Left lobe of liver (tissue), 2 donors: ENCODE results near the gene PCDHB8. TPM values are rescaled to one million over a fixed set of nuclear protein-coding genes. Genes with fewer than 3 reads are reported as not detected.
A peak's percentile ranks its signal among the peaks of the same experiment; 100 is the strongest.
"Not testable (repeated sequence)": the region's sequence is repeated elsewhere in the genome, so short reads cannot be mapped to it uniquely, and the experiment has no call there.

Source experiments
- ATAC-seq: fragments of 200-7000 bp; cut with Tn5 transposase; one replicate; pipeline ENCODE4 v1.9.1; 2020; ENCODE audit warnings: mild to moderate bottlenecking, moderate library complexity
- DNase-seq: peaks from one replicate; pipeline ENCODE4 v3.0.0-alpha.2; 2020; ENCODE audit warnings: low spot score
- total RNA-seq: library from RNA; stranded (reverse); gene quantifications from one replicate; pipeline ENCODE4 v1.2.1, GENCODE V29; 2021
- donor health status: DM: no; HTN: no; CAD: no; lungs with moderate emphysema.
- donor health status: DM: no; HTN: yes; CAD: no.

PCDHB8 gene
- total RNA-seq = not detected

DNA sequence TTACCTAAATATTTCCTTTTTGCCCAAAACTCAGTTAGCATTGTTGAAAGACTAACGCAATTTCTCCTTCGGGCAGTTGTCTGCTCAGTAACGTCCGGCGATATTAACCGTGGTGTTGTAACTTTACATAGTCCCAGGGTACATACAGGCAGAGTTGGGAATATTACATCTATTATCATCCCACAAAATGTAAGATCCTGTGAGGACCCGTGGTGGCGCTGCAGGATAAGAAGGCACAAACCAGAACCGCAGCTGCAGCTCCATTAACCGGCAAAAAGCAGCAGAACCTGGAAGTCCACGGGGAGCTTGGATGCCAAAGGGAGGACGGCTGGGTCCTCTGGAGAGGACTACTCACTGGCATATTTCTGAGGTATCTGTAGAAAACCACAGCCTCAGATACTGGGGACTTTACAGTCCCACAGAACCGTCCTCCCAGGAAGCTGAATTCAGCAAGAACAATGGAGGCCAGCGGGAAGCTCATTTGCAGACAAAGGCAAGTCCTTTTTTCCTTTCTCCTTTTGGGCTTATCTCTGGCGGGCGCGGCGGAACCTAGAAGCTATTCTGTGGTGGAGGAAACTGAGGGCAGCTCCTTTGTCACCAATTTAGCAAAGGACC, at the start of gene PCDHB8:
Gene PCDHB8, plus strand, starts transcription at position 214 of the 615 bp plus-strand sequence. Its CDS starts 245 bp downstream, at position 459.
- ATAC-seq, DNase-seq: not testable (repeated sequence)

DNA sequence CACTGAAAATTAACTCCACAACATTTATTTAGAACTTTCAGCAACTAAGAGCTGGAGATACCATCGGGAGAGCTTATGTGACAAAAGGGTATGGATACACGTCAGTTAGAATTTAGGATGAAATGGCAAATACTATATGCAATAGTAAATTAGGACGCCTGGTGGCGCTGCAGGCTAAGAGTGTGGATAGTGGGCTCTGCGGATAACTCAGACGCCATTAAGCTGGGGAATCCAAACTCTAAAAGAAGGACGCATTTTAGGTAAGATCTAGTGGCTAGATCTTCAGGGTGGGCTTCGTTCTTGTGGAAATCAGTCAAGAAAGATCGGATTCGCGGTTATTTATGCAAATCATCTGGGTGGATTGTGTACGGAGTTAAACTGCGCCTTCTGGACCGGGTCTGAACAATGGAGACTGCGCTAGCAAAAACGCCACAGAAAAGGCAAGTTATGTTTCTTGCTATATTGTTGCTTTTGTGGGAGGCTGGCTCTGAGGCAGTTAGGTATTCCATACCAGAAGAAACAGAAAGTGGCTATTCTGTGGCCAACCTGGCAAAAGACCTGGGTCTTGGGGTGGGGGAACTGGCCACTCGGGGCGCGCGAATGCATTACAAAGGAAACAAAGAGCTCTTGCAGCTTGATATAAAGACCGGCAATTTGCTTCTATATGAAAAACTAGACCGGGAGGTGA, 42.4 kb upstream of the PCDHB8 start, which contains the start of gene PCDHB5:
Gene PCDHB5, plus strand, starts transcription at position 177 of the 688 bp plus-strand sequence. Its CDS starts 229 bp downstream, at position 406.
- peak; percentile 78 for ATAC-seq
- no peak for DNase-seq

DNA sequence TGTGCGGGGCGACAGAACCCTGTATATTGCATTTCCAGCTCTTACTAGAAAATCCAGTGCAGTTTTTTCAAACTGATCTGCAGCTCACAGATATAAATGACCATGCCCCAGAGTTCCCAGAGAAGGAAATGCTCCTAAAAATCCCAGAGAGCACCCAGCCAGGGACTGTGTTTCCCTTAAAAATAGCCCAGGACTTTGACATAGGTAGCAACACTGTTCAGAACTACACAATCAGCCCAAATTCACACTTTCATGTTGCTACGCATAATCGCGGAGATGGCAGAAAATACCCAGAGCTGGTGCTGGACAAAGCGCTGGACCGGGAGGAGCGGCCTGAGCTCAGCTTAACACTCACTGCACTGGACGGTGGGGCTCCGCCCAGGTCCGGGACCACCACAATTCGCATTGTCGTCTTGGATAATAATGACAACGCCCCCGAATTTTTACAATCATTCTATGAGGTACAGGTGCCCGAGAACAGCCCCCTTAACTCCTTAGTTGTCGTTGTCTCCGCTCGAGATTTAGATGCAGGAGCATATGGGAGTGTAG, 41.8 kb upstream of the PCDHB8 start:
- DNase-seq = no peak
- no peak for ATAC-seq

DNA sequence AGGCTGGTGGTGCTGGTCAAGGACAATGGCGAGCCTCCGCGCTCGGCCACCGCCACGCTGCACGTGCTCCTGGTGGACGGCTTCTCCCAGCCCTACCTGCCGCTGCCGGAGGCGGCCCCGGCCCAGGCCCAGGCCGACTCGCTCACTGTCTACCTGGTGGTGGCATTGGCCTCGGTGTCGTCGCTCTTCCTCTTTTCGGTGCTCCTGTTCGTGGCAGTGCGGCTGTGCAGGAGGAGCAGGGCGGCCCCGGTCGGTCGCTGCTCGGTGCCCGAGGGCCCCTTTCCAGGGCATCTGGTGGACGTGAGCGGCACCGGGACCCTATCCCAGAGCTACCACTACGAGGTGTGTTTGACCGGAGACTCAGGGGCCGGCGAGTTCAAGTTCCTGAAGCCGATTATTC, 40.2 kb upstream of the PCDHB8 start:
- not testable (repeated sequence) for ATAC-seq, DNase-seq

DNA sequence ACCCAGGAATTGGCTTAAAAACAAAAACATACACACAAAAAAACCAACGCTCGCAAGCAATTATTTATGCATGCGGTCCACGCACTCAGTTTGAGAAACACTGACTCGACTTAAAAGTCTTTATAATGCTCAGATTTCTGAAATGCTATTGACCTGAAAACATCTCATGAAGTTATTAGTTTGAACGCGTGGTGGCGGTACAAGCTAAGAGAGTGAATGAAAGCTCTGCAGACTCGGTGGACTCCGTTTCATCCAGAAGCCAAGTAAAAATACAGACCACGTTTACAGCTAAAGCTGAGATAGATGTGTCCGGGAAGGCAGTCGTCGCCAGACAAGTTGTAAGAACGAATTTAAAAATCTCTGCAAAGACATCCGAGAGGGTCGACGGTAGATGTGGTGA, 27.8 kb upstream of the PCDHB8 start, which contains the start of gene PCDHB6:
Gene PCDHB6, plus strand, starts transcription at position 246 of the 400 bp plus-strand sequence. CDS start 201 bp downstream, outside the sequence.
- ATAC-seq (no peak), DNase-seq (no peak)

DNA sequence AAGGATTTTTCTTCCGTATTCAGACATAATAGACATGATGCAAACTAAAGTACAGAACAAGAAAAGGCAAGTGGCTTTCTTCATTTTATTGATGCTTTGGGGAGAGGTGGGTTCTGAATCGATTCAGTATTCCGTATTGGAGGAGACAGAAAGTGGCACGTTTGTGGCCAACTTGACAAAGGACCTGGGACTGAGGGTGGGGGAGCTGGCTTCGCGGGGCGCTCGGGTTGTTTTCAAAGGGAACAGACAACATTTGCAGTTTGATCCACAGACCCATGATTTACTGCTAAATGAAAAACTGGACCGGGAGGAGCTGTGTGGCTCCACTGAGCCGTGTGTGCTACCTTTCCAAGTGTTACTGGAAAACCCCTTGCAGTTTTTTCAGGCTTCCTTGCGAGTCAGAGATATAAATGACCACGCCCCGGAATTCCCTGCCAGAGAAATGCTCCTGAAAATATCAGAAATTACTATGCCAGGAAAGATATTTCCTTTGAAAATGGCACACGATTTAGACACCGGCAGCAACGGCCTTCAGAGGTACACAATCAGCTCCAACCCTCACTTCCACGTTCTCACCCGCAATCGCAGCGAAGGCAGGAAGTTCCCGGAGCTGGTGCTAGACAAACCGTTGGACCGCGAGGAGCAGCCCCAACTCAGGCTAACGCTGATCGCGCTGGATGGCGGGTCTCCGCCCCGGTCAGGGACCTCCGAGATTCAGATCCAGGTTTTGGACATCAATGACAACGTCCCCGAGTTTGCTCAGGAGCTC, 27.2 kb upstream of the PCDHB8 start:
- DNase-seq (no peak), ATAC-seq (no peak)

DNA sequence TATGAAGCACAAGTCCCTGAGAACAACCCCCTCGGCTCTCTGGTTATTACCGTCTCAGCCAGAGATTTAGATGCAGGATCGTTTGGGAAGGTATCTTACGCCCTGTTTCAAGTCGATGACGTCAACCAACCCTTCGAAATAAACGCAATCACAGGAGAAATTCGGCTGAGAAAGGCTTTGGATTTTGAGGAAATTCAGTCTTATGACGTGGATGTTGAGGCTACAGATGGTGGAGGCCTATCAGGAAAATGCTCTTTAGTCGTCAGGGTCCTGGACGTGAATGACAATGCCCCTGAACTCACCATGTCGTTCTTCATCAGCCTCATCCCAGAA, 26.6 kb upstream of the PCDHB8 start:
- ATAC-seq (no peak), DNase-seq (no peak)

DNA sequence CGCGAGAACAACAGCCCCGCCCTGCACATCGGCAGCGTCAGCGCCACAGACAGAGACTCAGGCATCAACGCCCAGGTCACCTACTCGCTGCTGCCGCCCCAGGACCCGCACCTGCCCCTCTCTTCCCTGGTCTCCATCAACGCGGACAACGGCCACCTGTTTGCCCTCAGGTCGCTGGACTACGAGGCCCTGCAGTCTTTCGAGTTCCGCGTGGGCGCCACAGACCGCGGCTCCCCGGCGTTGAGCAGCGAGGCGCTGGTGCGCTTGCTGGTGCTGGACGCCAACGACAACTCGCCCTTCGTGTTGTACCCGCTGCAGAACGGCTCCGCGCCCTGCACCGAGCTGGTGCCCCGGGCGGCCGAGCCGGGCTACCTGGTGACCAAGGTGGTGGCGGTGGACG, 26.0 kb upstream of the PCDHB8 start:
- ATAC-seq, DNase-seq: not testable (repeated sequence)

DNA sequence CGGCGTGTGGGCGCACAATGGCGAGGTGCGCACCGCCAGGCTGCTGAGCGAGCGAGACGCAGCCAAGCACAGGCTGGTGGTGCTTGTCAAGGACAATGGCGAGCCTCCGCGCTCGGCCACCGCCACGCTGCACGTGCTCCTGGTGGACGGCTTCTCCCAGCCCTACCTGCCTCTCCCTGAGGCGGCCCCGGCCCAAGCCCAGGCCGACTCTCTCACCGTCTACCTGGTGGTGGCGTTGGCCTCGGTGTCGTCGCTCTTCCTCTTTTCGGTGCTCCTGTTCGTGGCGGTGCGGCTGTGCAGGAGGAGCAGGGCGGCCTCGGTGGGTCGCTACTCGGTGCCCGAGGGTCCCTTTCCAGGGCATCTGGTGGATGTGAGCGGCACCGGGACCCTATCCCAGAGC, 25.5 kb upstream of the PCDHB8 start:
- DNase-seq, ATAC-seq: not testable (repeated sequence)

DNA sequence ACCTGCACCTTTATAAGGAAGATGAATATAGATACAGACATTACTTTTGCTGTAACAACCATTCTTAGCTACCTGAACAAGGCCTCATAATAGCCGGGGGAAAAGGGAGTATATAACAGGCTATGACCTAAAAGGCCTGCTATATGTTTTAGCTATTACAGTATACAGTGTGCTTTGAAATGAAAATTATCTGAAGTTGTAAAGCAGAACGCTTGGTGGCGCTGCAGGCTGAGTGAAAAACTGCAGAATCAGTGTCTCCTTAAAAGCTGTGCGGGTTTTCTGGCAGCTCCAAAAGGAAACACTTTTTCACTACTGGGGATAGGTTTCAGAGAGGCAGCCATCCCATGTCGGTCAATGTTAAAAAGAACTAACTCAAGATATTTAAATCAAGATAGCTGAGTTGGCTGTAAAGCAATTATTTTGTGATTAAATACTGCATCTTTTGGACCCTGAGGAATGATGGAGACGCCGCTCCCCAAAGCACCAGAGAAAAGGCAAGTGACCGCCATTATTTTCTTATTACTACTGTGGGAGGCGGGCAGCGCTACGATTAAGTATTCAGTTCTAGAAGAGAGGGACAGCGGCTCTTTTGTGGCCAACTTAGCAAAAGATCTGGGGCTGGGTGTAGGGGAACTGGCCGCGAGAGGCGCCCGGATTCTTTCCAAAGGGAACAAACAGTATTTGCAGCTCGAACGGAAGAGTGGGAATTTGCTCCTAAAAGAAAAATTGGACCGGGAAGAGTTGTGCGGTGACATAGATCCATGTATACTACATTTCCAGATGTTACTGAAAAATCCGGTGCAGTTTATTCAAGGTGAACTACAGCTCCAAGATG, 21.8 kb upstream of the PCDHB8 start:
- ATAC-seq = no peak
- DNase-seq = no peak

DNA sequence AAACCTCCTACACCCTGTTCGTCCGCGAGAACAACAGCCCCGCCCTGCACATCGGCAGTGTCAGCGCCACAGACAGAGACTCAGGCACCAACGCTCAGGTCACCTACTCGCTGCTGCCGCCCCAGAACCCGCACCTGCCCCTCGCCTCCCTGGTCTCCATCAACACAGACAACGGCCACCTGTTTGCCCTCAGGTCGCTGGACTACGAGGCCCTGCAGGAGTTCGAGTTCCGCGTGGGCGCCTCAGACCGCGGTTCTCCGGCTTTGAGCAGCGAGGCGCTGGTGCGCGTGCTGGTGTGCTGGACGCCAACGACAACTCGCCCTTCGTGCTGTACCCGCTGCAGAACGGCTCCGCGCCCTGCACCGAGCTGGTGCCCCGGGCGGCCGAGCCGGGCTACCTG, 20.2 kb upstream of the PCDHB8 start:
- not testable (repeated sequence) for ATAC-seq, DNase-seq

DNA sequence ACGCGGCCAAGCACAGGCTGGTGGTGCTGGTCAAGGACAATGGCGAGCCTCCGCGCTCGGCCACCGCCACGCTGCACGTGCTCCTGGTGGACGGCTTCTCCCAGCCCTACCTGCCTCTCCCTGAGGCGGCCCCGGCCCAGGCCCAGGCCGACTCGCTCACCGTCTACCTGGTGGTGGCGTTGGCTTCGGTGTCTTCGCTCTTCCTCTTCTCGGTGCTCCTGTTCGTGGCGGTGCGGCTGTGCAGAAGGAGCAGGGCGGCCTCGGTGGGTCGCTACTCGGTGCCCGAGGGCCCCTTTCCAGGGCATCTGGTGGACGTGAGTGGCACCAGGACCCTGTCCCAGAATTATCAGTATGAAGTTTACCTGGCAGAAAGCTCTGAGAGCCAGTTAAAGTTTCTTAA, 19.7 kb upstream of the PCDHB8 start:
- DNase-seq, ATAC-seq: not testable (repeated sequence)

DNA sequence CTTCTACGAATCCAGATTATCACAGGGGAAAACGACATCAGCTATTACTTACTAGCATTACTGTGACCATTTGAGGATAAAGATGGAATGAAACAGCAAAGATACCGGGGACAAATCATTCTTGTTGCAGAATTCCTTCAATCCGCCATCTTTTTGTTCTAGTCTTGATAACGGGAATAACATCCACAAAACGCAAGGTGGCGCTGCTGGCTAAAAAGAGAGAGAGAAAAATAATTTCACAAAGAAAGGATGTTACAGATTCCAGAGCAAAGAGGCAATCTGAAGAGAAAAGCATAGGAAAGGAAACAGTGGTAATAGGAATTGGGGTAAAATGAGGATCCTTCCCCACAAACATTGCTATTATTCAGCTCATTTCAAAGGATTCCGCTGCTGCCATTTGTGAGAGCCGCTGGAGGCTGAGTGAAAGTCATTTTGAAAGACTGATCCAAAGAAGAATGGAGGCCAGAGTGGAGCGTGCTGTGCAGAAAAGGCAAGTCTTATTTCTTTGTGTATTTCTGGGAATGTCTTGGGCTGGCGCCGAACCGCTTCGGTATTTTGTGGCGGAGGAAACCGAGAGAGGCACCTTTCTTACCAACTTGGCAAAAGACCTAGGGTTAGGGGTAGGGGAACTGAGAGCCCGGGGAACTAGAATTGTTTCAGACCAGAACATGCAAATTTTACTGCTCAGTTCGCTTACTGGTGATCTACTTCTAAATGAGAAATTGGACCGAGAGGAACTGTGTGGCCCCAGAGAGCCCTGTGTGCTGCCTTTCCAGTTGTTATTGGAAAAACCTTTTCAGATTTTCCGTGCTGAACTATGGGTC, 5.0 kb upstream of the PCDHB8 start, which contains the start of gene PCDHB7:
Gene PCDHB7, plus strand, starts transcription at position 264 of the 824 bp plus-strand sequence. Its CDS starts 192 bp downstream, at position 456.
- ATAC-seq (no peak), DNase-seq (no peak)

DNA sequence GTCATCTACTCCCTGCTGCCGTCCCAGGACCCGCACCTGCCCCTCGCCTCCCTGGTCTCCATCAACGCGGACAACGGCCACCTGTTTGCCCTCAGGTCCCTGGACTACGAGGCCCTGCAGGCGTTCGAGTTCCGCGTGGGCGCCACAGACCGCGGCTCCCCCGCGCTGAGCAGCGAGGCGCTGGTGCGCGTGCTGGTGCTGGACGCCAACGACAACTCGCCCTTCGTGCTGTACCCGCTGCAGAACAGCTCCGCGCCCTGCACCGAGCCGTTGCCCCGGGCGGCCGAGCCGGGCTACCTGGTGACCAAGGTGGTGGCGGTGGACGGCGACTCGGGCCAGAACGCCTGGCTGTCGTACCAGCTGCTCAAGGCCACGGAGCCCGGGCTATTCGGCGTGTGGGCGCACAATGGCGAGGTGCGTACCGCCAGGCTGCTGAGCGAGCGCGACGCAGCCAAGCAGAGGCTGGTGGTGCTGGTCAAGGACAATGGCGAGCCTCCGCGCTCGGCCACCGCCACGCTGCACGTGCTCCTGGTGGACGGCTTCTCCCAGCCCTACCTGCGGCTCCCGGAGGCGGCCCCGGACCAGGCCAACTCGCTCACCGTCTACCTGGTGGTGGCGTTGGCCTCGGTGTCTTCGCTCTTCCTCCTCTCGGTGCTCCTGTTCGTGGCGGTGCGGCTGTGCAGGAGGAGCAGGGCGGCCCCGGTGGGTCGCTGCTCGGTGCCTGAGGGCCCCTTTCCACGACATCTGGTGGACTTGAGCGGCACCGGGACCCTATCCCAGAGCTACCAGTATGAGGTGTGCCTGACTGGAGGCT, 3.1 kb upstream of the PCDHB8 start:
- not testable (repeated sequence) for ATAC-seq, DNase-seq

DNA sequence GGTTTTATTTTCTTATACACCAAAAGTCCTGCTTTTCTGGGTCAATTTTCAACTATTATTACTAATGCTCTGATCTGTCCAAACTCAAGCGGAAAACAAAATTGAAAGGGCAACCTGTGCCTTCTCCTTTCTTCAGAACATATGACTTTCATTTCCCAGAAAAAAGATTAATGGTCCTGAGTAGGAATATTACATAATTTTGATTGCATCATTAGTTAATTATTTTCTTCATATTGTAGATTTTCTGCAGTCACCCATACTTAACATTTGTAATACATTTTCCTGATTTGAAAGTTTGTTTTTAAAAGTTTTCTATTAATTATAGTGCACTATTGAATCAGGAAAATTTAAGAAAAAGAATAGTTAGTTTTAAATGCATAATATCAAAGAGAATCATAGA, 1.7 kb upstream of the PCDHB8 start:
- ATAC-seq = no peak
- DNase-seq = no peak

DNA sequence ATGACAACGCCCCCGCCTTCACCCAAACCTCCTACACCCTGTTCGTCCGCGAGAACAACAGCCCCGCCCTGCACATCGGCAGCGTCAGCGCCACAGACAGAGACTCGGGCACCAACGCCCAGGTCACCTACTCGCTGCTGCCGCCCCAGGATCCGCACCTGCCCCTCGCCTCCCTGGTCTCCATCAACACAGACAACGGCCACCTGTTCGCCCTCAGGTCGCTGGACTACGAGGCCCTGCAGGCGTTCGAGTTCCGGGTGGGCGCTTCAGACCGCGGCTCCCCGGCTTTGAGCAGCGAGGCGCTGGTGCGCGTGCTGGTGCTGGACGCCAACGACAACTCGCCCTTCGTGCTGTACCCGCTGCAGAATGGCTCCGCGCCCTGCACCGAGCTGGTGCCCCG, 1.8 kb downstream of the PCDHB8 start:
- not testable (repeated sequence) for ATAC-seq, DNase-seq

DNA sequence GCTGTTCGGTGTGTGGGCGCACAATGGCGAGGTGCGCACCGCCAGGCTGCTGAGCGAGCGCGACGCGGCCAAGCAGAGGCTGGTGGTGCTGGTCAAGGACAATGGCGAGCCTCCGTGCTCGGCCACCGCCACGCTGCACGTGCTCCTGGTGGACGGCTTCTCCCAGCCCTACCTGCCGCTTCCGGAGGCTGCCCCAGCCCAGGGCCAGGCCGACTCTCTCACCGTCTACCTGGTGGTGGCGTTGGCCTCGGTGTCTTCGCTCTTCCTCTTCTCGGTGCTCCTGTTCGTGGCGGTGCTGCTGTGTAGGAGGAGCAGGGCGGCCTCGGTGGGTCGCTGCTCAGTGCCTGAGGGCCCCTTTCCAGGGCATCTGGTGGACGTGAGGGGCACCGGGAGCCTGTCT, 2.3 kb downstream of the PCDHB8 start:
- DNase-seq, ATAC-seq: not testable (repeated sequence)

DNA sequence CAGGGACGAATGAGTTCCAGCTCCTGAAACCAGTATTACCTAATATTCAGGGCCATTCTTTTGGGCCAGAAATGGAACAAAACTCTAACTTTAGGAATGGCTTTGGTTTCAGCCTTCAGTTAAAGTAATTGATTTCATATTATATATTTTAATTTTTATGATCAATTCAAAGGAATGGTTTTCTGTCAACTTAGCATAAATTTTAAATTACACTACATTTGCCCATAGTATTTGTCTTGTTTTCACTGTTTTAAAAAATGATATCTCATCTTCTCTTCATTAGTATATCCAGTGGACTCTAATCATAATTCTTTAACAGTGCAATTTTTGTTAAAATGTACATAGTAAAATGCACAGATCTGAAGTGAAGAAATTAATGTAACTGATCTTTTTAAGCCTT, 2.7 kb downstream of the PCDHB8 start:
- ATAC-seq (no peak), DNase-seq (no peak)
